PC-9 (cell line): ENCODE measurements around the gene EDNRB. TPM values are rescaled to one million over a fixed set of nuclear protein-coding genes. Genes with fewer than 3 reads are reported as not detected.

Experiments used
- BruUV-seq: library from RNA; stranded (reverse); fragments of 400-500 nt; replicated peaks from 2 replicates; lab custom pipeline; 2021; lab: Mats Ljungman, UMichigan
- CTCF ChIA-PET: fragments of 300-600 bp; sonication (Branson Sonifier 250); formaldehyde crosslinking; loops from one replicate; lab custom pipeline; 2022; ENCODE audit warnings: antibody characterized with exemption; lab: Charles Lee
- POLR2A ChIA-PET: fragments of 300-600 bp; sonication (Branson Sonifier 250); formaldehyde crosslinking; loops from one replicate; lab custom pipeline; 2022; ENCODE audit warnings: antibody characterized with exemption; ENCODE audit not compliant: unreplicated experiment; lab: Charles Lee
- DNase-seq, 2 experiments: peaks; one replicate each; pipeline versions ENCODE4 v3.0.0 to v3.0.0-alpha.2; 2015 to 2022; ENCODE audit warnings: mixed read lengths in 1 of 2
- H2AFZ ChIP-seq: fragments of 200-600 bp; sonication (generic); 2 replicates; pipeline ENCODE4 v1.8.1; 2017; ENCODE audit warnings: antibody characterized with exemption
- H3F3A ChIP-seq: fragments of 200-600 bp; sonication (generic); 2 replicates; pipeline ENCODE4 v1.8.1; 2017; ENCODE audit warnings: antibody characterized with exemption, mild to moderate bottlenecking, low read depth; ENCODE audit not compliant: insufficient read depth
- H3K27ac ChIP-seq: fragments of 200-600 bp; sonication (generic); 2 replicates; pipeline ENCODE4 v1.6.1; 2016; ENCODE audit warnings: mixed run types
- H3K27me3 ChIP-seq: fragments of 200-600 bp; sonication (generic); 2 replicates; pipeline ENCODE4 v1.6.1; 2016; ENCODE audit warnings: low read depth, mixed run types; ENCODE audit not compliant: insufficient read depth
- H3K36me3 ChIP-seq: fragments of 200-600 bp; sonication (generic); 2 replicates; pipeline ENCODE4 v1.6.1; 2016; ENCODE audit warnings: low read depth, mixed run types
- H3K4me1 ChIP-seq: fragments of 200-600 bp; sonication (generic); replicated peaks from 2 replicates; pipeline ENCODE4 v1.6.1; 2016; ENCODE audit warnings: mixed run types; ENCODE audit not compliant: insufficient read depth
- H3K4me2 ChIP-seq: fragments of 200-600 bp; sonication (generic); 2 replicates; pipeline ENCODE4 v1.6.1; 2017; ENCODE audit warnings: mixed run types
- H3K4me3 ChIP-seq: fragments of 200-600 bp; sonication (generic); 2 replicates; pipeline ENCODE4 v1.6.1; 2016; ENCODE audit warnings: mixed run types
- H3K79me2 ChIP-seq: fragments of 200-600 bp; sonication (generic); 2 replicates; pipeline ENCODE4 v1.6.1; 2017; ENCODE audit warnings: low read depth, mixed run types
- H3K9me2 ChIP-seq: fragments of 200-600 bp; sonication (generic); 2 replicates; pipeline ENCODE4 v1.8.1; 2017; ENCODE audit warnings: mild to moderate bottlenecking; ENCODE audit not compliant: insufficient read depth
- H3K9me3 ChIP-seq: fragments of 200-600 bp; sonication (generic); 2 replicates; pipeline ENCODE4 v1.8.1; 2016; ENCODE audit warnings: low read depth; ENCODE audit not compliant: insufficient read depth
- H4K20me1 ChIP-seq: fragments of 200-600 bp; sonication (generic); 2 replicates; pipeline ENCODE4 v1.8.1; 2017; ENCODE audit not compliant: insufficient read depth
- CTCF ChIP-seq: fragments of 200-600 bp; sonication (generic); conservative IDR thresholded peaks from 2 replicates; pipeline ENCODE4 v1.6.1; 2017; ENCODE audit warnings: mixed run types, antibody characterized with exemption, mild to moderate bottlenecking, moderate library complexity
- EZH2 ChIP-seq: fragments of 200-600 bp; sonication (generic); IDR thresholded peaks from 2 replicates; pipeline ENCODE4 v1.8.0; 2017; ENCODE audit warnings: antibody characterized with exemption, low read depth
- intact Hi-C: fragments of 100-400 bp; cut with micrococcal nuclease; formaldehyde crosslinking; loops from one replicate; pipeline ENCODE4 v1.10.0; 2022; ENCODE audit not compliant: unreplicated experiment
- total RNA-seq: library from RNA; stranded (reverse); gene quantifications from 2 replicates; pipeline ENCODE4 v1.2.3, GENCODE V29; 2021

Gene EDNRB
- total RNA-seq, 1 experiment from 2014 or later = not detected

GRCh38 chr13:77891041-77891440 lies 27.6 kb downstream of the EDNRB start:
- Histone ChIP-seq H3K9me2 (no peaks in the 10 kb centered on the region), H3K36me3 (no peaks in the 10 kb centered on the region), H3K4me3 (no peak overlapping the region), H2AFZ (peak overlapping the region; percentile 45; the same call in 1 of the 2 replicates), H3K27ac (no peak overlapping the region), H3K9me3 (no peaks in the 10 kb centered on the region), H3K4me2 (no peak overlapping the region), H3F3A (no peaks in the 10 kb centered on the region), H3K27me3 (no peaks in the 10 kb centered on the region), H3K79me2 (no peaks in the 10 kb centered on the region), H4K20me1 (no peaks in the 10 kb centered on the region), H3K4me1 (no peaks in the 10 kb centered on the region)
- ChIA-PET POLR2A (no interaction called here), CTCF (no interaction called here)
- intact Hi-C loops = no loop called here
- no peak for DNase-seq
- TF ChIP-seq EZH2 (no peak), CTCF (no peak)
- no TSS peak for BruUV-seq

GRCh38 chr13:77883328-77883727 lies 35.3 kb downstream of the EDNRB start:
- no TSS peak for BruUV-seq
- H3K27ac ChIP-seq = no peak overlapping the region

GRCh38 chr13:77878190-77878589 lies 40.4 kb downstream of the EDNRB start:
- Histone ChIP-seq H3K4me2 (no peak overlapping the region), H3K27ac (no peak overlapping the region), H3F3A (no peaks in the 10 kb centered on the region), H3K4me3 (no peak overlapping the region), H3K79me2 (no peaks in the 10 kb centered on the region), H4K20me1 (no peaks in the 10 kb centered on the region), H3K9me3 (no peaks in the 10 kb centered on the region), H3K27me3 (no peaks in the 10 kb centered on the region), H3K9me2 (peaks cover 5% of the 10 kb centered on the region; the same call in 1 of the 2 replicates), H3K4me1 (no peaks in the 10 kb centered on the region), H3K36me3 (no peaks in the 10 kb centered on the region), H2AFZ (no peak overlapping the region)
- no TSS peak for BruUV-seq
- intact Hi-C loops = no loop called here
- DNase-seq = no peak
- ChIA-PET CTCF (interaction anchor here (0.6 kb wide), 1 partner anchor 311 kb away, joined by 3 read pairs; no protein-coding TSS in a partner anchor), POLR2A (no interaction called here)
- TF ChIP-seq CTCF = no peak
- no peak for TF ChIP-seq EZH2

More at GRCh38 chr13:77883328-77883727, 35.3 kb downstream of the EDNRB start:
- Histone ChIP-seq H3K27me3 (no peaks in the 10 kb centered on the region), H3K4me1 (no peaks in the 10 kb centered on the region), H3K36me3 (no peaks in the 10 kb centered on the region), H3K79me2 (no peaks in the 10 kb centered on the region), H3K4me3 (no peak overlapping the region), H2AFZ (no peak overlapping the region), H3K9me2 (peaks cover 4% of the 10 kb centered on the region; the same call in 1 of the 2 replicates), H3F3A (no peaks in the 10 kb centered on the region), H3K9me3 (no peaks in the 10 kb centered on the region), H4K20me1 (no peaks in the 10 kb centered on the region), H3K4me2 (no peak overlapping the region)
- ChIA-PET CTCF (no interaction called here), POLR2A (no interaction called here)
- intact Hi-C loops = no loop called here
- no peak for DNase-seq
- TF ChIP-seq EZH2 (no peak), CTCF (no peak)
